ENCODE data around the gene MIA3.
"Not testable (repeated sequence)": the region's sequence is repeated elsewhere in the genome, so short reads cannot be mapped to it uniquely, and the experiment has no call there.

MIA3 gene

GRCh38 chr1:222623458-222623857 is 5.6 kb downstream of the MIA3 start:
- no peak for DNase-seq

GRCh38 chr1:222624214-222624613 is 6.3 kb downstream of the MIA3 start:
- no peak for DNase-seq

GRCh38 chr1:222627232-222627631 is 9.3 kb downstream of the MIA3 start:
- no peak for DNase-seq

- no peak for DNase-seq
Measured at GRCh38 chr1:222629921-222630535, 12.1 kb downstream of the MIA3 start.

GRCh38 chr1:222631611-222632208 is 13.8 kb downstream of the MIA3 start:
- no peak for DNase-seq

- DNase-seq, result no peak
Measured at GRCh38 chr1:222632749-222633148, 14.9 kb downstream of the MIA3 start.

- peak; percentile 70 for DNase-seq
Measured at GRCh38 chr1:222634180-222635013, 16.5 kb downstream of the MIA3 start.

GRCh38 chr1:222641269-222641948 is 23.5 kb downstream of the MIA3 start:
- DNase-seq, result no peak

- no peak for DNase-seq
Measured at GRCh38 chr1:222642468-222642867, 24.6 kb downstream of the MIA3 start.

- DNase-seq, result no peak
Measured at GRCh38 chr1:222643606-222643937, 25.7 kb downstream of the MIA3 start.

- DNase-seq, result peak; percentile 98
Measured at GRCh38 chr1:222643938-222644635, 26.2 kb downstream of the MIA3 start.

- DNase-seq, result no peak
Measured at GRCh38 chr1:222644636-222644980, 26.7 kb downstream of the MIA3 start.

GRCh38 chr1:222652676-222653075 is 34.8 kb downstream of the MIA3 start:
- DNase-seq, result no peak

- no peak for DNase-seq
Measured at GRCh38 chr1:222653178-222653827, 35.4 kb downstream of the MIA3 start.

- DNase-seq, result no peak
Measured at GRCh38 chr1:222654849-222655248, 37.0 kb downstream of the MIA3 start.

- DNase-seq, result no peak
Measured at GRCh38 chr1:222656391-222657155, 38.7 kb downstream of the MIA3 start.

- DNase-seq, result no peak
Measured at GRCh38 chr1:222657899-222658298, 40.0 kb downstream of the MIA3 start.

- DNase-seq, result no peak
Measured at GRCh38 chr1:222663431-222663934, 45.6 kb downstream of the MIA3 start.

GRCh38 chr1:222665964-222666363 is 48.1 kb downstream of the MIA3 start:
- DNase-seq, result no peak

- DNase-seq, result not testable (repeated sequence)
Measured at GRCh38 chr1:222668184-222668583, 50.3 kb downstream of the MIA3 start.

GRCh38 chr1:222669107-222669506 is 51.2 kb downstream of the MIA3 start:
- DNase-seq, result not testable (repeated sequence)

GRCh38 chr1:222670110-222670509 is 52.2 kb downstream of the MIA3 start:
- DNase-seq, result no peak
